ENCODE measurements around the gene SLC7A6.

GRCh38 chr16:68230956-68231355 lies 33.4 kb upstream of the SLC7A6 start:
- no peak for TF ChIP-seq CTCF (IDR thresholded peaks at IDR 0.05)
- TF ChIP-seq CHD4 (IDR thresholded peaks at IDR 0.05; ENCODE audit: borderline replicate concordance): no peak
- TF ChIP-seq FOXS1 (CRISPR knock-in tag; IDR thresholded peaks at IDR 0.05): no peak
- TF ChIP-seq SREBF2 (IDR thresholded peaks at IDR 0.05): no peak
- TF ChIP-seq KDM5A (IDR thresholded peaks at IDR 0.05): no peak
- no peak for TF ChIP-seq POLR2A (IDR thresholded peaks at IDR 0.05; ENCODE audit: low read length)
- no peak for TF ChIP-seq HDAC2 (IDR thresholded peaks at IDR 0.05)
- no peak for TF ChIP-seq RCOR1 (IDR thresholded peaks at IDR 0.05; ENCODE audit: low read depth, low read length)
- no peak for TF ChIP-seq EP300 (IDR thresholded peaks at IDR 0.05)
- no peak for TF ChIP-seq MAFK (IDR thresholded peaks at IDR 0.05; ENCODE audit: partially characterized antibody)
- no peak for TF ChIP-seq CHD2 (IDR thresholded peaks at IDR 0.05; ENCODE audit: low read length, partially characterized antibody)
- TF ChIP-seq PBX3 (IDR thresholded peaks at IDR 0.05): no peak
